Gastrocnemius medialis (tissue), 4 donors: Measurements from ENCODE around the gene BNIP1. TPM values are rescaled to one million over a fixed set of nuclear protein-coding genes. Genes with fewer than 3 reads are reported as not detected.

Experiments used
- ATAC-seq, 2 donors: fragments of 150-250 bp; one replicate each; pipeline ENCODE4 v1.9.1; 2016
- DNase-seq, 2 donors: peaks; one replicate each; pipeline ENCODE4 v3.0.0-alpha.2; 2019
- H3K27ac ChIP-seq, 4 donors: fragments of 200-600 bp; sonication (generic); 1 replicate in 1 of 4; 2 replicates in 3 of 4; pipeline ENCODE4 v1.5.1; 2016 to 2018; ENCODE audit warnings: mild to moderate bottlenecking in 2 of 4, moderate library complexity in 1 of 4
- H3K27me3 ChIP-seq, 3 donors: fragments of 200-600 bp; sonication (generic) in 2 of 3; 1 replicate in 1 of 3; 2 replicates in 2 of 3; pipeline versions ENCODE4 v1.5.1 to v1.6.0; 2016 to 2019; ENCODE audit warnings: mild to moderate bottlenecking in 1 of 3, moderate library complexity in 1 of 3
- H3K36me3 ChIP-seq, 2 donors: fragments of 200-600 bp; sonication (generic) in 1 of 2; one replicate each; pipeline ENCODE4 v1.5.1; 2017 to 2018
- H3K4me1 ChIP-seq, 2 donors: fragments of 200-600 bp; sonication (generic) in 1 of 2; one replicate each; pipeline ENCODE4 v1.5.1; 2016 to 2017; ENCODE audit warnings: mild to moderate bottlenecking in 2 of 2
- H3K4me3 ChIP-seq, 4 donors: fragments of 200-600 bp; sonication (generic) in 3 of 4; 1 replicate in 1 of 4; 2 replicates in 3 of 4; pipeline ENCODE4 v1.5.1; 2016 to 2019; ENCODE audit warnings: mild to moderate bottlenecking in 2 of 4
- H3K9me3 ChIP-seq, 3 donors: fragments of 200-600 bp; sonication (generic) in 2 of 3; 1 replicate in 1 of 3; 2 replicates in 2 of 3; pipeline ENCODE4 v1.5.1; 2016 to 2019
- CTCF ChIP-seq, 5 experiments: fragments of 450-650 bp in 3 of 5; fragments of 200-600 bp in 2 of 5; sonication (generic) in 2 of 5; IDR thresholded peaks in 4 of 5; conservative IDR thresholded peaks in 1 of 5; 1 replicate in 4 of 5; 2 replicates in 1 of 5; pipeline ENCODE4 v1.5.1; 2016 to 2019; ENCODE audit warnings: antibody characterized with exemption in 5 of 5, mild to moderate bottlenecking in 3 of 5, moderate library complexity in 3 of 5
- POLR2A ChIP-seq, 2 donors: fragments of 450-650 bp; IDR thresholded peaks; one replicate each; pipeline ENCODE4 v1.6.1; 2017; ENCODE audit warnings: antibody characterized with exemption in 2 of 2, mild to moderate bottlenecking in 2 of 2, moderate library complexity in 2 of 2
- in situ Hi-C, 4 donors: fragments of 200-750 bp; cut with MboI; loops; one replicate each; pipeline versions ENCODE4 v1.15.0 to v1.8.0; 2017; ENCODE audit warnings: low sequenced_read_pairs in 4 of 4
- intact Hi-C: fragments of 100-400 bp; cut with DNase I; formaldehyde crosslinking; loops from one replicate; pipeline ENCODE4 v1.15.1; 2023; ENCODE audit warnings: low total_unique reads
- total RNA-seq, 4 donors: library from RNA; depleted of rRNA; stranded (reverse); fragments of >200 nt; gene quantifications; one replicate each; pipeline versions ENCODE4 v1.1.0 to v1.2.3, GENCODE V29; 2016

The BNIP1 gene
- total RNA-seq, 4 donors from 2014 or later = 9.2 to 21.6 (median 17.1) TPM

GRCh38 chr5:173158366-173158765 lies 14.0 kb downstream of the BNIP1 start:
- in situ Hi-C loops = loop anchor here in 1 of 4 donors (25.0 kb wide), 1 partner anchor 446 kb away; no protein-coding TSS in a partner anchor
- H3K36me3 ChIP-seq = peaks cover 0 to 88% of the 10 kb centered on the region in 2 donors
- ATAC-seq = no peak
- H3K27ac ChIP-seq = no peak overlapping the region
- no peak overlapping the region for H3K4me3 ChIP-seq
- no peaks in the 10 kb centered on the region for H3K27me3 ChIP-seq
- intact Hi-C loops = no loop called here
- no peak for TF ChIP-seq POLR2A (IDR thresholded peaks at IDR 0.05)
- TF ChIP-seq CTCF (IDR thresholded peaks at IDR 0.05 in 4 of 5, conservative IDR thresholded peaks at IDR 0.05 in 1 of 5) = no peak
- no peak for DNase-seq
- H3K4me1 ChIP-seq = no peaks in the 10 kb centered on the region
- no peaks in the 10 kb centered on the region for H3K9me3 ChIP-seq

- Histone ChIP-seq H3K4me3 (no peak overlapping the region), H3K9me3 (no peaks in the 10 kb centered on the region), H3K36me3 (peaks cover 0 to 91% of the 10 kb centered on the region in 2 donors), H3K4me1 (no peaks in the 10 kb centered on the region), H3K27me3 (no peaks in the 10 kb centered on the region), H3K27ac (no peak overlapping the region)
- ATAC-seq (no peak), DNase-seq (no peak)
- intact Hi-C loops = no loop called here
- TF ChIP-seq POLR2A (IDR thresholded peaks at IDR 0.05) = no peak
- no peak for TF ChIP-seq CTCF (IDR thresholded peaks at IDR 0.05 in 4 of 5, conservative IDR thresholded peaks at IDR 0.05 in 1 of 5)
- in situ Hi-C loops = loop anchor here in 1 of 4 donors (25.0 kb wide), 1 partner anchor 447 kb away; no protein-coding TSS in a partner anchor
Observed at GRCh38 chr5:173159256-173159655, 14.9 kb downstream of the BNIP1 start.

- H3K27ac ChIP-seq = no peak overlapping the region
- in situ Hi-C loops = loop anchor here in 1 of 4 donors (25.0 kb wide), 1 partner anchor 449 kb away; no protein-coding TSS in a partner anchor
- ATAC-seq (no peak), DNase-seq (no peak)
- intact Hi-C loops = no loop called here
- H3K4me1 ChIP-seq = no peaks in the 10 kb centered on the region
- no peak overlapping the region for H3K4me3 ChIP-seq
- no peaks in the 10 kb centered on the region for H3K9me3 ChIP-seq
- H3K27me3 ChIP-seq = no peaks in the 10 kb centered on the region
- TF ChIP-seq CTCF (IDR thresholded peaks at IDR 0.05 in 4 of 5, conservative IDR thresholded peaks at IDR 0.05 in 1 of 5) (no peak), POLR2A (IDR thresholded peaks at IDR 0.05) (no peak)
- H3K36me3 ChIP-seq = peaks cover 0 to 74% of the 10 kb centered on the region in 2 donors
Observed at GRCh38 chr5:173161148-173161547, 16.8 kb downstream of the BNIP1 start.

- no peak for ATAC-seq
- in situ Hi-C loops (loop anchor here in 1 of 4 donors (25.0 kb wide), 1 partner anchor 451 kb away; no protein-coding TSS in a partner anchor), intact Hi-C loops (no loop called here)
Observed at GRCh38 chr5:173163219-173163618, 18.9 kb downstream of the BNIP1 start.

More at GRCh38 chr5:173163219-173163618, 18.9 kb downstream of the BNIP1 start:
- TF ChIP-seq POLR2A (IDR thresholded peaks at IDR 0.05) = no peak
- TF ChIP-seq CTCF (IDR thresholded peaks at IDR 0.05 in 4 of 5, conservative IDR thresholded peaks at IDR 0.05 in 1 of 5) = no peak
- H3K36me3 ChIP-seq = peaks cover 0 to 58% of the 10 kb centered on the region in 2 donors
- H3K4me3 ChIP-seq = no peak overlapping the region
- H3K27ac ChIP-seq = no peak overlapping the region
- H3K9me3 ChIP-seq = no peaks in the 10 kb centered on the region
- DNase-seq = no peak
- no peaks in the 10 kb centered on the region for H3K27me3 ChIP-seq
- no peaks in the 10 kb centered on the region for H3K4me1 ChIP-seq
